VCaP (cell line): ENCODE data around the gene SYT9.

ENCODE experiments used
- H3K27ac ChIP-seq: fragments of 450-650 bp; 2 replicates; pipeline ENCODE4 v1.5.1; 2017
- CTCF ChIP-seq: fragments of 450-650 bp; conservative IDR thresholded peaks from 2 replicates; pipeline ENCODE4 v1.5.1; 2017; ENCODE audit warnings: mild to moderate bottlenecking, moderate library complexity

The SYT9 gene

DNA sequence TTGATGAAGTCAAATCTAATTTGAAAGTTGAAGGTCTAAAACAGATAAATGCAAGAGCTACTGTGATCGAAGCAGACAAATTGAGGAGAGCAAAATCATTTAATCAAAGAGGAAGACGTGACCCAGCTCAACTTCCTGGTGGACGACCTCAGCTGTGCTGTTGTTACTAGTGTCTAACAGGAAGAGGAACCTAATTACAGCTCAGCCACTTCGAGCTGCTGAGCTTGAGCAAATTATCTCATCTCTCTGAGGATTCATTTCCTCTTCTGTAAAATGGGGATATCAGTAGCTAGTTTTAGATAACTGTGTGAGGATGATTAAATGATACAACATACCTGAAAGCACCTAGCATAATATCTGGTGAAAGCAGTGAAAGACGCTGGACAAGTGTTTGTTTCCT, 185.0 kb downstream of the SYT9 start:
- TF ChIP-seq CTCF, result no peak

DNA sequence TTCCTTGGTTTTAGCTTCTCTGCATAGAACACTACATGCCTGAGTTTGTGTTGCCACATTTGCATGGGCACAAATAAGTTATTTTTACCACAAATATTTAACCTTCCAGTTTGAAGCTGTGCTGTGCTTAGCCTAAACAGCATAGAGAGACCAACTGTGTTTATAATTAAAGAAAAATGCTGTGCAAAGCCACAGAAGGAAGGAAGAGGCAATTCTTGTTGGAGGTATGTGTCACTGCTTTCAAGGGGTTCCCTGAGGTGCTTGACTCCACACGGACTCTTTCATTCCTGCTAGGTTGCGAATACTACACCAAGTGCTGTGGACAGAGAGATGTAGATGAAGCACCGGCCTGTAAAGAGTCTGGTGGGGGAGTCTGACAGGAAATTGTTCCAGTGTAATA, 186.0 kb downstream of the SYT9 start:
- H3K27ac ChIP-seq, result no peak overlapping the region
- no peak for TF ChIP-seq CTCF

More for the DNA sequence above, 185.0 kb downstream of the SYT9 start:
- H3K27ac ChIP-seq, result no peak overlapping the region

DNA sequence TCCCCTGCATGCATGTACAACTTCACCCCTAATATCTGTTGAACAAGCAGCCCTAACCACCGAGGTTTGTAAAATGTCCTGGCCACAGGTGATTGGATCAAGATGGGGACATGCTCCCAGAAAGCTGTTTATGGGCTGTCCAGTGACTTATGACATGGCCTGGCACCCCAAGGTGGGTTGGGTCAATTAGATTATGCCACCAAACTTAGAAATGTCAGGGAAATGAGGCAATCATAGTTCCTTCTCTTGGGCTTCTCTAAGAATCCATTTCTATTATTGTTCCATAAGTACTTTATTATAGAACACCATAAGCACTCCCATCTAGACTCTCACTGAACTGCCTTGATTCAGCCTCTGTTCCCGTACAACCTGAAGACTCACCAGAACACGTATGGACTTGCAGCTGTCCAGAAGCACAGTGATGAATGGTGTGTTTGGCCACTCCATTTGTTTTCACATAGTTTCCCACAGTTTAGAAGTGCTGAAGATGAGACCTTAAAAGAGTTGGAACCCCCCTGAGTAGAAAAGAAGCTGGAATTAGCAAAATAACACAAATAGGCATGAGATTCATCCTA, 188.1 kb downstream of the SYT9 start:
- no peak for TF ChIP-seq CTCF
- no peak overlapping the region for H3K27ac ChIP-seq

DNA sequence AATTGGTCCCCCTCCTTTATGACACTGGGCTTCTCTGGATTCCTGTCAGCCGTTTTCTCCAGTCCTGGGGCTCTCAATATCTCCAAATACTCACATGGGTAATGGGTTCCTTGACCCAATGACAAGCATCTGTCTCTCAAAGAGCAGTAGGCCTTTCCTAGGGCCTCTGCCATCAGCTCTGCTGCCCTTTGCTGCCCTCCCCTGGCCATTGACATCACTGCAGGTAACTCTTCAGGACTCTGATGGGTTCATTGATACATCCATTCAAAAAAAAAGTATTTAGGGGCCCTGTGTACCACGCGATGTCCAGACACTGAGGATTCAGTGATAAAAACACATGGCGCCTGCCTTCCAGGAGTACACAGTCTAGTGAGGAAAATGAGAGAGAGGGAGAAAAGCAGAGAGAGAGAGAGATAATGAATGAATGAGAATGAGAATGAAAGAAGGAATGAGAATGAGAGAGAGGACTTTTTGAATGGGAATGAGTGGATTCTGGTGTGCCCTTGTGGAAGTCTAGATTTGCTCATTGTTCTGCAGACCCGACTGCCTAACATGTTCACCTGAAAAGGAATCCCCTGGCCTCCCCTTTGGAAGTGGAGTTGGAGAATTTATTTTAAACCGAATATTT, 191.0 kb downstream of the SYT9 start:
- TF ChIP-seq CTCF, result peak; percentile 96
- no peak overlapping the region for H3K27ac ChIP-seq

GRCh38 chr11:7444091-7444981, 192.6 kb downstream of the SYT9 start:
- TF ChIP-seq CTCF, result no peak

GRCh38 chr11:7445564-7445963, 193.9 kb downstream of the SYT9 start:
- H3K27ac ChIP-seq, result no peak overlapping the region
- TF ChIP-seq CTCF, result no peak

More at GRCh38 chr11:7444091-7444981, 192.6 kb downstream of the SYT9 start:
- H3K27ac ChIP-seq, result no peak overlapping the region

DNA sequence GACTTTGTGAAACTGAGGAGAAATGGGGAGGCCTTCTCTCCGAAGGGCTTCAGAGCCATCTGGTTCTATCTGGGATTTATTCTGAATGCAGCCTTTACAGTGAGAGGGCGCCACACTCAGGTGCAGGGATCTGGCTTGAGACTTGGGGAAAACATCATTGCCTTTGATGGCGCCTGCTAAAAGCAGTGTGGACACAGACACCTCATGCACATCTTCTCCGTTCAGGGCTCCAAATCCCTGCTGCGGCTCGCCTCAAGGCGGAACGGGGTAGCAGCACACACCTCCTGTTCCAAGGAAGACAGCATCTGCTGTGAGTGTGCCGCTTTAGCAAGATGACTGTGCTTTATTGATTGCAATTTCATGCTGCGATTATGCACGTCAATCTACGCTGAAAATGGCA, 196.5 kb downstream of the SYT9 start:
- no peak overlapping the region for H3K27ac ChIP-seq
- no peak for TF ChIP-seq CTCF
